Activated effector memory CD4-positive, alpha-beta T cell treated with anti-CD3 and anti-CD28 coated beads, Interleukin-2, amount 50 U/mL, for 16 hours (primary cell): ENCODE results near the gene OSBPL10.

Experiments used
- DNase-seq: peaks from one replicate; pipeline ENCODE4 v3.0.0-alpha.2; 2020

Gene OSBPL10

GRCh38 chr3:31919528-31919927 lies 61.5 kb downstream of the OSBPL10 start:
- DNase-seq: no peak

- DNase-seq: no peak
Observed at GRCh38 chr3:31918179-31919150, 62.6 kb downstream of the OSBPL10 start.

GRCh38 chr3:31917303-31918005 lies 63.6 kb downstream of the OSBPL10 start:
- DNase-seq: no peak

- no peak for DNase-seq
Observed at GRCh38 chr3:31911643-31912042, 69.4 kb downstream of the OSBPL10 start.

- DNase-seq: no peak
Observed at GRCh38 chr3:31911124-31911523, 69.9 kb downstream of the OSBPL10 start.

GRCh38 chr3:31909455-31909854 lies 71.6 kb downstream of the OSBPL10 start:
- no peak for DNase-seq

- DNase-seq: no peak
Observed at GRCh38 chr3:31908391-31909097, 72.5 kb downstream of the OSBPL10 start.

- no peak for DNase-seq
Observed at GRCh38 chr3:31906182-31906581, 74.9 kb downstream of the OSBPL10 start.

GRCh38 chr3:31903686-31904431 lies 77.2 kb downstream of the OSBPL10 start:
- no peak for DNase-seq

- DNase-seq: no peak
Observed at GRCh38 chr3:31900583-31900982, 80.5 kb downstream of the OSBPL10 start.

- no peak for DNase-seq
Observed at GRCh38 chr3:31896648-31897433, 84.2 kb downstream of the OSBPL10 start.

- no peak for DNase-seq
Observed at GRCh38 chr3:31896026-31896425, 85.0 kb downstream of the OSBPL10 start.

GRCh38 chr3:31895471-31895870 lies 85.6 kb downstream of the OSBPL10 start:
- no peak for DNase-seq

- no peak for DNase-seq
Observed at GRCh38 chr3:31892916-31893573, 88.0 kb downstream of the OSBPL10 start.

- no peak for DNase-seq
Observed at GRCh38 chr3:31892500-31892899, 88.6 kb downstream of the OSBPL10 start.

GRCh38 chr3:31891876-31892455 lies 89.1 kb downstream of the OSBPL10 start:
- no peak for DNase-seq

GRCh38 chr3:31890742-31891469 lies 90.2 kb downstream of the OSBPL10 start:
- DNase-seq: no peak

- DNase-seq: no peak
Observed at GRCh38 chr3:31890007-31890406, 91.1 kb downstream of the OSBPL10 start.

GRCh38 chr3:31885235-31885634 lies 95.8 kb downstream of the OSBPL10 start:
- no peak for DNase-seq

- no peak for DNase-seq
Observed at GRCh38 chr3:31884251-31884650, 96.8 kb downstream of the OSBPL10 start.
